GM19099 (cell line): ENCODE results near the gene CLDN8.

Experiments used
- POLR2A ChIP-seq: IDR thresholded peaks from 3 replicates; pipeline ENCODE4 v1.6.1; 2011; ENCODE audit warnings: low read depth; ENCODE audit not compliant: insufficient read length; ENCODE audit errors: extremely low read depth

CLDN8 gene

GRCh38 chr21:30227128-30227527 is 11.2 kb upstream of the CLDN8 start:
- TF ChIP-seq POLR2A, result no peak

GRCh38 chr21:30223596-30223995 is 7.7 kb upstream of the CLDN8 start:
- TF ChIP-seq POLR2A, result no peak

- no peak for TF ChIP-seq POLR2A
Measured at GRCh38 chr21:30222724-30223123, 6.8 kb upstream of the CLDN8 start.

DNA sequence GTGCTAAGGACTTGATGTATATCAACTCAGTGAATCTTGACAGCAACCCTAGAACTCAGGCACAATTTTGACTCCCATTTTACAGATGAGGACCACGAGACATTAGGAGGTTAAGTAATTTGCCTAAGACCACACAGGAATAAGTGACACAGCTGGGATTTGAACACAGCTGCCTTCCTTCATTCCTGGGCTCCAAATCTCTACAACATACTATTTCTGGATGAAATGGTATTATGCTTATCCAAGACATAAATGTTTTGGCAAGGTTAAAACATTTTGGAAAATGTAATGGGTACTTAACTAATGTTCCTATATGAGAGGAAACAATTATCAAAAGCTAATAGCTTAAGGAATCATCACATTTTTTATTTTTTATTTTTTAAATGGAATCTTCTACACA is 4.8 kb downstream of the CLDN8 start:
- no peak for TF ChIP-seq POLR2A

DNA sequence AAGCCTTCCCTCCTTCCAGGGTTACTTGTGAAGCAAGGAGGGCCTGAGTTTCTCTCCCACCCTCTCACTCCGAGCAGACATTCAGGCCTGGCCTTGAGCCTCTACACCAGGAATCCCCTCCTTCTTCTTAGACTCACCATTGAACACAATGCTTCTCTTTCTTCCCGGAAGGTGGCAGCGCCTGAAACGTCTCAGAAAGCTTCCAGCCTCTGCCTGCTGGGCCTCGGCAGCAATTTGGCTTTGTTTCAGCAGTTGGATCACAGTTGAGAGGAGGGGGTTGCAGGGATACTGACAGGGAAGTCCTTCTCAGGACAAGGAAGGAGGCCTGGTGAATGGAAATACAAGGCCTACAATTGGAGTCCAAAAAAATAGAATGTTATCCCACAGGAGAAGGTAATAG is 6.3 kb downstream of the CLDN8 start:
- no peak for TF ChIP-seq POLR2A

GRCh38 chr21:30207252-30207579 is 8.7 kb downstream of the CLDN8 start:
- no peak for TF ChIP-seq POLR2A

DNA sequence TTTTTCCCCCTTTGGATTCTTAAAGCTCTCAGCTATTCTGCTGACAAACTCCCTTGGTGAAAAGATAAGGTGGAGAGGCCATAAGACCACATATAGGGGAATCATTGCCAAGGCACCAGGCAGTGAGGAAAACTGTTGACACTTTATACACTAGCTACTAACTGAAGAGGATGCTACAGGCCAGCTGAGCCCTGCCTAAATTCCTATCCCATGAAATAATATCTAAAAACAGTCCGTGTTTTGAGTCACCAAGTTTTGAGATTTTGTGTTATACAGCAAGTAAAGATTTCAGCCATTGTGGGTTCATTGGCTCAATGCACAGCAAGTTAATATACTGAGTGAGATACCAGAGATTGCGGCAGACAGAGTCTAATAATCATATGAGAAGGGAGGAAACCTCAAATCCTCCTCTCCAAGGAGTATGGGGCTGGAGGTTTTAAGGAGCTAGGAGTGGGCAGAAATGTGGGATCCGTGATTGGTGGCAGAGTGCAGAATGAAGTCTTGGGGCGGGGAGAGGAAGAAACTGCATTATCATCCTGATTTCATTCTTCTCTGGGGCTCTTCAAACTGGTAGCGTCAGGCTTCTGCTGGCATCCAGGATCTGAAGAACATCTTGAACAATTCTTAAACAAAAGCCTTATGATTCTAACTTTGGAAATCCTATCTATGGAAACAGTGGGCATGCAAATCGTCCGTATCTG is 9.2 kb downstream of the CLDN8 start:
- no peak for TF ChIP-seq POLR2A

GRCh38 chr21:30200000-30200399 is 15.9 kb downstream of the CLDN8 start:
- no peak for TF ChIP-seq POLR2A

DNA sequence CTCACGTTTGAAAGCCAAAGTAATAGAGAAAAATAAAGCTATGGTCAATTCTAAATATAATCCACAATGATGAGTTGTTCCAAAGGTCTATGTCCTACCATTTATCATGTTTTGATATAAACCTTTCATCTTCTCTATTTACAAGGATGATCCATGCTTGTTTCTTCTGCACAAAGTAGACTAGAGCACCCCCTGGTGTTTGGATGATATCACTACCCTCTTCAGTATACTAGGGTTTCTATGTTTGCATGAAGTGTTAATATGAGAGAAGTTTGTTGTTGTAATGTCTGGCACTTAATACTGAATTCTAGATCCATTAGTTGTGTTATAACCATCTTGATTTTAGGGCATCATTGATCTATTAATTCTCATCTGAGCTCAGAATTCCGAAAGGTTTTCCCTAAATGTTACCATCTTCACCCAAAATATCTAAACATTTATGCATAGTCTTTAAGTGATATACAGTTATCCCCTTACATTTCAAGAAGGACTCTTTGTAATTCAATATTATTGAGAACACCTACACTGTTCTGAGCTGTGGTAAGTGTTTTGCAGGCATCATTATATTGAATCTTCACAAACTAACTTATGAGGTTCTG is 21.1 kb downstream of the CLDN8 start:
- TF ChIP-seq POLR2A, result no peak

GRCh38 chr21:30193201-30193600 is 22.7 kb downstream of the CLDN8 start:
- TF ChIP-seq POLR2A, result no peak

- TF ChIP-seq POLR2A, result no peak
Measured at GRCh38 chr21:30190554-30190953, 25.3 kb downstream of the CLDN8 start.

GRCh38 chr21:30189773-30190172 is 26.1 kb downstream of the CLDN8 start:
- no peak for TF ChIP-seq POLR2A

DNA sequence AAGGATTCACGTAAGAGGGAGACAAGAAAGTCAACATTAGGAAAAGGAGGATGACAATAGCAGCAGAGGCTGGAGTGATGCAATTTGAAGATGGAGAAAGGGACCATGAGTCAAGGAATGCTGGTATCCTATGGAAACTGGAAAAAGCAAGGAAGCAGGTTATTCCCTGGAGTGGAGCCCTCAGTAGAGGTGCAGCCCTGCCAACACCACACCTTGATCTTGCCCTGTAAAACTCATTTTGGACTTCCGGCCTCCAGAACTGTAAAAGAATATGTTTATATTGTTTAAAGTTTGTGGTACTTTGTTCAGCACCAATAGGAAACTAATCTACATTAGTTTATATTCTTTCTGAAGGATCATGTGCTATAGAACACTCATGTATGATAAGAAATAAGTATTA is 29.7 kb downstream of the CLDN8 start:
- TF ChIP-seq POLR2A, result no peak

GRCh38 chr21:30168086-30168485 is 47.8 kb downstream of the CLDN8 start:
- TF ChIP-seq POLR2A, result no peak

DNA sequence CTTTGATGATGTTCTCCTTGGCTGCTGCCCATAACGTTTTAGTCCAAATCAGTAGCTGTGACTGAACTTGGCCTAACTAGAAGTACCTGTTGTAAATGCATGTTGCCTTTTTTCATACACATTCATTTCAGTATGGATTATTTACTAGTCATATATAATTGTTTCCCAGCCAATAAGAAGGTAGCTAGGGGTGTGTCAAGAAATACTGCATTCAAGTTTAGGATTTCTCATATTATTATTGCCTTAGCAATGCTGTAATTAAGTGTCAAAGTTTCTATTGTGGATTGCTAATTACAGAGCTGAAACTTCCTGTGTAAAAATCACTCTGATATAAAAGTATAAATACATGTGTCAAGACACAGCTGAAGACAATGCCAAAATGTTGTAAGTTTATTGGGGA is 49.2 kb downstream of the CLDN8 start, which contains the start of gene CLDN17:
Gene CLDN17, minus strand, starts transcription at position 101 of the 400 bp plus-strand sequence. CDS start 188 bp downstream, outside the sequence.
- TF ChIP-seq POLR2A, result no peak

DNA sequence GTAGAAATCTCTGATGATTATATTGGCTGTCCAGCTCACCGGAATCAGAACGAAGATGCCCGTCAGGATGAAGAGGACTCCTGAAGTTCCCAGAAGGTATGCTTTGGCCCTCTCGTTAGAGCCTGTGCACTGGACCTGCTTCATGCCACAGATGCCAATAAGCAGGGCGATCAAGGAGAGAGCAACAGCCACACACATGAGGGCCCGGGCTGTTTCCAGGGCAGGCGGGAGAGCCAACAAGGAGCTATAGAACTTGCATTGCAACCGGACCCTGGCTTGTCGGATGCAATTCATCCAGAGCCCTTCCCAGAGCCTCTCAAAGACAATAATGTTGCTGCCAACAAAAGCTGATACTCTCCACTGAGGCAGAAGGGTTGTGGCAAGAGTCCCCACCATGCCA is 49.7 kb downstream of the CLDN8 start:
- no peak for TF ChIP-seq POLR2A

DNA sequence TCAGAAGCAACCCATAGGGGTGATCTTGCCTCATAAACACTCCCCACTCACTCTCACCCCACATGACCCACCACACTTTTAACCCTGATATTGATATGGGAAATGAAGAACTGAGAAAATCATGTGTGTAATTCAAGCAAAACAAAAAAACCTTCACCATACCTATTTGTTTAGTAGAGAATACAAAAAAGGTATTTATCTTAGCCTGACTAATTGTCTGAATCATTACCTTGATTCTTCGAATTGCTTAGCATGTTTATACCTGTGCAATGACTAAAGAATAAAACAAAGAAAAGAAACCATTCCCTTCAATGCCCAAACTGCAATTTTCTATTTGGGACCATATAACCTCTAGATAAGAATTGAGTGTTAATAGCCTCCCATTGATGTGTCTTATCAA is 51.1 kb downstream of the CLDN8 start:
- no peak for TF ChIP-seq POLR2A
